HepG2 (cell line): ENCODE measurements around the gene MAT2A. TPM values are rescaled to one million over a fixed set of nuclear protein-coding genes. Genes with fewer than 3 reads are reported as not detected.

Experiments used
- IRF1 ChIP-seq: sonication (generic); formaldehyde crosslinking; IDR thresholded peaks from 2 replicates; pipeline ENCODE4 v1.4.0; 2020; ENCODE audit warnings: low read depth, mild to moderate bottlenecking, missing genetic modification reagents
- MAFG ChIP-seq: sonication (generic); formaldehyde crosslinking; IDR thresholded peaks from 2 replicates; pipeline ENCODE4 v1.5.1; 2020; ENCODE audit warnings: mild to moderate bottlenecking, missing genetic modification reagents
- NFAT5 ChIP-seq: sonication (generic); formaldehyde crosslinking; IDR thresholded peaks from 2 replicates; pipeline ENCODE4 v1.4.0; 2020; ENCODE audit warnings: missing genetic modification reagents
- SRSF4 ChIP-seq: fragments of 200-400 bp; formaldehyde crosslinking; IDR thresholded peaks from one replicate; pipeline ENCODE4 v1.6.1; 2018; ENCODE audit warnings: mild to moderate bottlenecking, low read depth, low read length, moderate library complexity; ENCODE audit not compliant: poor library complexity, severe bottlenecking
- ZBTB7A ChIP-seq: sonication (generic); formaldehyde crosslinking; IDR thresholded peaks from 2 replicates; pipeline ENCODE4 v1.8.0; 2022; ENCODE audit warnings: mild to moderate bottlenecking, missing genetic modification reagents
- ZFP1 ChIP-seq: IDR thresholded peaks from 2 replicates; pipeline ENCODE4 v1.6.1; 2016
- ZNF235 ChIP-seq: sonication (generic); formaldehyde crosslinking; IDR thresholded peaks from 2 replicates; pipeline ENCODE4 v1.8.1; 2023; ENCODE audit warnings: mild to moderate bottlenecking, missing genetic modification reagents, borderline replicate concordance
- ZNF367 ChIP-seq: sonication (generic); formaldehyde crosslinking; IDR thresholded peaks from 2 replicates; pipeline ENCODE4 v1.4.0; 2020; ENCODE audit warnings: missing genetic modification reagents, borderline replicate concordance
- ZNF557 ChIP-seq: sonication (generic); formaldehyde crosslinking; IDR thresholded peaks from 2 replicates; pipeline ENCODE4 v1.4.0; 2020; ENCODE audit warnings: missing genetic modification reagents
- ZUFSP ChIP-seq: sonication (generic); formaldehyde crosslinking; IDR thresholded peaks from 2 replicates; pipeline ENCODE4 v1.9.0; 2021; ENCODE audit warnings: missing genetic modification reagents, mild to moderate bottlenecking, borderline replicate concordance
- polyA plus RNA-seq, 8 experiments: library from polyadenylated mRNA; depleted of rRNA in 3 of 8; stranded (reverse) in 7 of 8; unstranded in 1 of 8; fragments of >200 nt; fragmentation: Illumina TruSeq in 4 of 8; extraction: Trizol in 4 of 8; gene quantifications; 2 replicates each; pipeline versions ENCODE4 v1.2.1 to v1.2.3, GENCODE V29; 2011 to 2016; ENCODE audit warnings: low read depth in 4 of 8, missing spikeins in 1 of 8, mixed read lengths in 1 of 8; ENCODE audit not compliant: insufficient read depth in 1 of 8
- total RNA-seq, 5 experiments: library from RNA; depleted of rRNA; stranded (reverse); fragments of >200 nt; fragmentation: Illumina TruSeq; extraction: Trizol; gene quantifications; 2 replicates each; pipeline ENCODE4 v1.2.3, GENCODE V29; 2016; ENCODE audit warnings: low read depth in 1 of 5
- TF ChIP-seq, protein P1 (sequence below): sonication (generic); formaldehyde crosslinking; IDR thresholded peaks from 2 replicates; pipeline ENCODE4 v1.4.0; 2020; ENCODE audit warnings: missing genetic modification reagents, borderline replicate concordance

MAT2A gene
- total and polyA plus RNA-seq, 2 of the 13 experiments (the other 11 are each of a cell fraction or from before 2014, with no cell fraction given), result 155 to 331 TPM

DNA sequence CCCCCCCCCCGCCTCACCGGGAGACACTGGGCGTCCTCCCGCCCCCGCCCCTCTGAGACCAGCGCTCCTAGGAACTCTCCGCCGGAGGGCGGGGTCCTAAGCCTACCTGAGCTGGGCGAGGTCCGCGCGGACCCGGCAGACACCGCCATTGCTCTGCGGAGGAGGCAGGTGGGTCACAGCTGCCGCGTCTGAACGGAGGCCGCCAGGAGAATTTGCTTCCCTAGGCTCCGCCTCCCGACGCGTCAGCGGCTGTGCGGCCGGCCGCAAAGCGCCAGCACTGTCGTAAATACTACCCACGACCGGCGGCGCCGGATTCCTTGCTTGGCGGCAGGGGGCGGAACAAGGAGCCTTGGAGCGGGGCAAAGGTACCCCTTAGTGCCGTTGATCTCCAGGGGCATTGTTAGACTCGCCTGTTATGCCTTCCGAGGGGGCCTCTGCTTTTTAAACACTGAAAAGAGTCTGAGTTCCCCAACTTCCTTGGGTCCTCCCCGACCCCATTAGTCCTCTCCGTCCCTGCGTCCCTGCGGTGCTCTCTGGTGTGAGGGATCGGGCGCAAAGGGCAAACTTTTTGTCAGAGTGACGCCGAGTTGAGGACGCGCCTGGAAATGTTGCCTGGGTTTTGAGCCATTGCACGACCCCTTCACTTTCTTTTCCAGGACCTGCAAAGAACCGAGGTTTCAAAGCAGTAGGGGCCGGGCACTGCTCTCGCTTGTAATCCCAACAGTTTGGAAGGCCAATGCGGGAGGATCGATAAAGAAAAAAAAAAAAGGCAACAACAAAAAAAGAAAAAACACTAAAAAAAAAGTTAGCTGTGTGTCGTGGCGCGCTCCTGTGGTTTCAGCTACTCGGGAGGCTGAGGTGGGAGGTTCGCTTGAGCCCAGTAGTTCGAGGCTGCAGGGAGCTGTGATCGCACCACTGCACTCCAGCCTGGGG lies 22.6 kb downstream of the MAT2A start, which contains the start of gene GGCX (continued):
- TF ChIP-seq, protein P1, sequence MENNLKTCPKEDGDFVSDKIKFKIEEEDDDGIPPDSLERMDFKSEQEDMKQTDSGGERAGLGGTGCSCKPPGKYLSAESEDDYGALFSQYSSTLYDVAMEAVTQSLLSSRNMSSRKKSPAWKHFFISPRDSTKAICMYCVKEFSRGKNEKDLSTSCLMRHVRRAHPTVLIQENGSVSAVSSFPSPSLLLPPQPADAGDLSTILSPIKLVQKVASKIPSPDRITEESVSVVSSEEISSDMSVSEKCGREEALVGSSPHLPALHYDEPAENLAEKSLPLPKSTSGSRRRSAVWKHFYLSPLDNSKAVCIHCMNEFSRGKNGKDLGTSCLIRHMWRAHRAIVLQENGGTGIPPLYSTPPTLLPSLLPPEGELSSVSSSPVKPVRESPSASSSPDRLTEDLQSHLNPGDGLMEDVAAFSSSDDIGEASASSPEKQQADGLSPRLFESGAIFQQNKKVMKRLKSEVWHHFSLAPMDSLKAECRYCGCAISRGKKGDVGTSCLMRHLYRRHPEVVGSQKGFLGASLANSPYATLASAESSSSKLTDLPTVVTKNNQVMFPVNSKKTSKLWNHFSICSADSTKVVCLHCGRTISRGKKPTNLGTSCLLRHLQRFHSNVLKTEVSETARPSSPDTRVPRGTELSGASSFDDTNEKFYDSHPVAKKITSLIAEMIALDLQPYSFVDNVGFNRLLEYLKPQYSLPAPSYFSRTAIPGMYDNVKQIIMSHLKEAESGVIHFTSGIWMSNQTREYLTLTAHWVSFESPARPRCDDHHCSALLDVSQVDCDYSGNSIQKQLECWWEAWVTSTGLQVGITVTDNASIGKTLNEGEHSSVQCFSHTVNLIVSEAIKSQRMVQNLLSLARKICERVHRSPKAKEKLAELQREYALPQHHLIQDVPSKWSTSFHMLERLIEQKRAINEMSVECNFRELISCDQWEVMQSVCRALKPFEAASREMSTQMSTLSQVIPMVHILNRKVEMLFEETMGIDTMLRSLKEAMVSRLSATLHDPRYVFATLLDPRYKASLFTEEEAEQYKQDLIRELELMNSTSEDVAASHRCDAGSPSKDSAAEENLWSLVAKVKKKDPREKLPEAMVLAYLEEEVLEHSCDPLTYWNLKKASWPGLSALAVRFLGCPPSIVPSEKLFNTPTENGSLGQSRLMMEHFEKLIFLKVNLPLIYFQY (CRISPR knock-in tag), result peak; percentile 46; the same call in 1 of the 2 replicates
- no peak for TF ChIP-seq ZUFSP
- TF ChIP-seq IRF1 (CRISPR knock-in tag), result no peak
- TF ChIP-seq SRSF4, result no peak
- TF ChIP-seq ZNF367 (CRISPR knock-in tag), result no peak
- no peak for TF ChIP-seq ZBTB7A (CRISPR knock-in tag)
- no peak for TF ChIP-seq ZNF557 (CRISPR knock-in tag)
- TF ChIP-seq ZFP1 (CRISPR knock-in tag), result no peak
- no peak; the same call in 1 of the 2 replicates for TF ChIP-seq NFAT5 (CRISPR knock-in tag)
- no peak for TF ChIP-seq MAFG (CRISPR knock-in tag)
- peak; percentile 82; the same call in 1 of the 2 replicates for TF ChIP-seq ZNF235 (CRISPR knock-in tag)
